RWPE2 (cell line): ENCODE results near the gene CRIM1.
A peak's percentile ranks its signal among the peaks of the same experiment; 100 is the strongest.

ENCODE experiments used
- ATAC-seq: fragments of 200-7000 bp; cut with Tn5 transposase; 3 replicates; pipeline ENCODE4 v1.9.1; 2021; ENCODE audit warnings: low read depth
- DNase-seq: peaks from one replicate; pipeline ENCODE4 v3.0.0-alpha.2; 2020; ENCODE audit warnings: low spot score
- H3K27ac ChIP-seq: fragments of 450-650 bp; 2 replicates; pipeline ENCODE4 v1.5.1; 2017; ENCODE audit warnings: mild to moderate bottlenecking; ENCODE audit not compliant: poor library complexity, severe bottlenecking
- H3K27me3 ChIP-seq: fragments of 250-450 bp; sonication (Bioruptor Pico); 2 replicates; pipeline ENCODE4 v1.5.1; 2021; ENCODE audit warnings: mild to moderate bottlenecking, moderate library complexity; ENCODE audit not compliant: insufficient read depth, poor library complexity, severe bottlenecking
- H3K36me3 ChIP-seq: fragments of 250-450 bp; sonication (Bioruptor Pico); 2 replicates; pipeline ENCODE4 v1.5.1; 2020; ENCODE audit warnings: low read depth, mild to moderate bottlenecking, moderate library complexity
- H3K4me1 ChIP-seq: fragments of 250-450 bp; sonication (Bioruptor Pico); 2 replicates; pipeline ENCODE4 v1.5.1; 2021; ENCODE audit warnings: mild to moderate bottlenecking, moderate library complexity; ENCODE audit not compliant: insufficient read depth, poor library complexity, severe bottlenecking
- H3K4me3 ChIP-seq: fragments of 250-450 bp; sonication (Bioruptor Pico); 2 replicates; pipeline ENCODE4 v1.5.1; 2021; ENCODE audit warnings: mild to moderate bottlenecking, moderate library complexity; ENCODE audit not compliant: severe bottlenecking
- H3K9me3 ChIP-seq: fragments of 250-450 bp; sonication (Bioruptor Pico); 2 replicates; pipeline ENCODE4 v1.5.1; 2021; ENCODE audit warnings: mild to moderate bottlenecking, moderate library complexity; ENCODE audit not compliant: severe bottlenecking
- CTCF ChIP-seq: fragments of 450-650 bp; IDR thresholded peaks from one replicate; pipeline ENCODE4 v1.5.1; 2017; ENCODE audit warnings: mild to moderate bottlenecking, moderate library complexity; ENCODE audit not compliant: poor library complexity, severe bottlenecking

The CRIM1 gene

GRCh38 chr2:36556842-36557241 lies 201.3 kb downstream of the CRIM1 start:
- no peaks in the 10 kb centered on the region for H3K27me3 ChIP-seq
- H3K27ac ChIP-seq, result peak overlapping the region; percentile 42
- no peaks in the 10 kb centered on the region for H3K9me3 ChIP-seq
- ATAC-seq, result no peak
- H3K4me3 ChIP-seq, result no peak overlapping the region
- DNase-seq, result no peak
- no peak for TF ChIP-seq CTCF
- H3K36me3 ChIP-seq, result peaks cover 64% of the 10 kb centered on the region
- H3K4me1 ChIP-seq, result peaks cover 27% of the 10 kb centered on the region

DNA sequence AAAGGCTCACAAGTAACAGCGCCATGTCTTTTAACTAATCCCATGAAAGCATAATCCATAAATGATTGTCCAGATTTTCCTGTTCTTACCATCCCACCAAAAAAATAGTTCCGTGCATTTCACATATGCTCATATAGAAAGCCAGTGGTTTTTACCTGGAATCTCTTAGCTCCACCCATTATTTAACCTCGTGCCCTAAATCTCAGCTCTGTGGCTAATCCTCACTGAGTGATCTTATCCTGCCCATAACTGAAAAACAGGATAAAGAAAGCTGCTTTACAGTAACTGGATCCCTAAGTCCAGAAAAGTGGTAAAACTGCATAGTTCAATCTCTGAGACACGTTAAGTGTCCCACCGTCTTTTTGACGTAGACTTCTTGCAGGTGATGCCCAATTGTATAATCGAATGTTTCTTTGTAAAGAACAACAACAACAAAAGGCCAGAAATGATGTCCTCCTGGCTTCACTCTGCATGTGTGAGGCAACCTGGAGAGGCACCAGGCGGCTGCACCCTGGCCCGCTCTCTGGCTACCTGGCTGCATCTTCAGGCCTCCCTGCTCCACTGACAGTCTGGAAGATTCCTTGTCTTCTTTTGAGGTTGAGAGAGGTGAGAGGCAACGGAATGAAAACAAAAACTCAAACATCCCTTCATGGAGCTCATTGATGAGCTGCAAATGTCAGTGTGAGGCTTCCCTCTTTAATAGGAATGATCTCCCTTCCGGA lies 203.8 kb downstream of the CRIM1 start:
- no peaks in the 10 kb centered on the region for H3K9me3 ChIP-seq
- H3K27ac ChIP-seq, result no peak overlapping the region
- no peak for ATAC-seq
- no peak for TF ChIP-seq CTCF
- H3K36me3 ChIP-seq, result peaks cover 49% of the 10 kb centered on the region
- no peaks in the 10 kb centered on the region for H3K27me3 ChIP-seq
- peaks cover 50% of the 10 kb centered on the region for H3K4me1 ChIP-seq
- no peak overlapping the region for H3K4me3 ChIP-seq
- no peak for DNase-seq

- H3K4me3 ChIP-seq, result no peak overlapping the region
- H3K9me3 ChIP-seq, result no peaks in the 10 kb centered on the region
- no peaks in the 10 kb centered on the region for H3K27me3 ChIP-seq
- TF ChIP-seq CTCF, result no peak
- peak overlapping the region; percentile 96 for H3K27ac ChIP-seq
- no peak for ATAC-seq
- peaks cover 51% of the 10 kb centered on the region for H3K4me1 ChIP-seq
- no peak for DNase-seq
- H3K36me3 ChIP-seq, result peaks cover 37% of the 10 kb centered on the region
These were observed 205.1 kb downstream of the CRIM1 start for GRCh38 chr2:36560726-36561125.

- ATAC-seq (peak; percentile 89), DNase-seq (no peak)
- no peak for TF ChIP-seq CTCF
- Histone ChIP-seq H3K4me3 (no peak overlapping the region), H3K9me3 (no peaks in the 10 kb centered on the region), H3K36me3 (peaks cover 37% of the 10 kb centered on the region), H3K27ac (peak overlapping the region; percentile 96), H3K27me3 (no peaks in the 10 kb centered on the region), H3K4me1 (peaks cover 51% of the 10 kb centered on the region)
These were observed 205.8 kb downstream of the CRIM1 start for GRCh38 chr2:36561237-36561944.

- no peaks in the 10 kb centered on the region for H3K27me3 ChIP-seq
- peaks cover 42% of the 10 kb centered on the region for H3K36me3 ChIP-seq
- H3K4me3 ChIP-seq, result no peak overlapping the region
- H3K4me1 ChIP-seq, result peaks cover 48% of the 10 kb centered on the region
- DNase-seq, result no peak
- peak; percentile 74 for ATAC-seq
- H3K27ac ChIP-seq, result peak overlapping the region; percentile 96
- H3K9me3 ChIP-seq, result no peaks in the 10 kb centered on the region
- TF ChIP-seq CTCF, result no peak
These were observed 206.7 kb downstream of the CRIM1 start for GRCh38 chr2:36562240-36562639.
